Thyroid gland (tissue), 4 donors: ENCODE data around the gene FBXO3.

ENCODE experiments used
- POLR2A ChIP-seq, 2 donors: fragments of 450-650 bp; IDR thresholded peaks; one replicate each; pipeline ENCODE4 v1.6.1; 2017; ENCODE audit warnings: antibody characterized with exemption in 2 of 2, mild to moderate bottlenecking in 2 of 2, moderate library complexity in 1 of 2
- TF ChIP-seq, protein P1 (sequence below), 6 experiments: fragments of 200-600 bp in 3 of 6; fragments of 450-650 bp in 3 of 6; sonication (generic) in 3 of 6; IDR thresholded peaks; one replicate each; pipeline ENCODE4 v1.5.1; 2016 to 2019; ENCODE audit warnings: antibody characterized with exemption in 6 of 6, mild to moderate bottlenecking in 2 of 6, inconsistent platforms in 1 of 6, moderate library complexity in 1 of 6

DNA sequence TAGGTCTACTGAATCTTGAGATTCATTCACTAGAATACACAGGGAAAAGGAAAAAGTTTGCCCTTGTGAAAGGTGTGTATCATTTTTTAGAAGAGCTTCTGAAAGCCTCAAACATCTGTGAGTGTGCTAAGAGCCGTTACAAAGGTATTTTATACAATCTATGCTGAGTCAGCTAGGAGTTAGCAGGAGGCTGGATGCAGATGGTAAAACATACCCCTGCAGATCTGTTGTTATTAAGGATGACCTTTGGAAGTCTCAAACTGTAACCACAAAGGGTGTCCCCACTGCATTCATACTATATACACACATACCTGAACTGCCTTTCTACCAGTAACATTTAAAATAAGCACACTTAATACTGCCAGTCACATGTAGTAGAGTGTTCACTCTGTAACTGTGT lies 65.3 kb downstream of the FBXO3 start:
- TF ChIP-seq, protein P1, sequence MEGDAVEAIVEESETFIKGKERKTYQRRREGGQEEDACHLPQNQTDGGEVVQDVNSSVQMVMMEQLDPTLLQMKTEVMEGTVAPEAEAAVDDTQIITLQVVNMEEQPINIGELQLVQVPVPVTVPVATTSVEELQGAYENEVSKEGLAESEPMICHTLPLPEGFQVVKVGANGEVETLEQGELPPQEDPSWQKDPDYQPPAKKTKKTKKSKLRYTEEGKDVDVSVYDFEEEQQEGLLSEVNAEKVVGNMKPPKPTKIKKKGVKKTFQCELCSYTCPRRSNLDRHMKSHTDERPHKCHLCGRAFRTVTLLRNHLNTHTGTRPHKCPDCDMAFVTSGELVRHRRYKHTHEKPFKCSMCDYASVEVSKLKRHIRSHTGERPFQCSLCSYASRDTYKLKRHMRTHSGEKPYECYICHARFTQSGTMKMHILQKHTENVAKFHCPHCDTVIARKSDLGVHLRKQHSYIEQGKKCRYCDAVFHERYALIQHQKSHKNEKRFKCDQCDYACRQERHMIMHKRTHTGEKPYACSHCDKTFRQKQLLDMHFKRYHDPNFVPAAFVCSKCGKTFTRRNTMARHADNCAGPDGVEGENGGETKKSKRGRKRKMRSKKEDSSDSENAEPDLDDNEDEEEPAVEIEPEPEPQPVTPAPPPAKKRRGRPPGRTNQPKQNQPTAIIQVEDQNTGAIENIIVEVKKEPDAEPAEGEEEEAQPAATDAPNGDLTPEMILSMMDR (IDR thresholded peaks at IDR 0.05): no peak
- no peak for TF ChIP-seq POLR2A (IDR thresholded peaks at IDR 0.05)
